GM19238 (cell line): ENCODE data around the gene C10orf67.
"Not testable (repeated sequence)": the region's sequence is repeated elsewhere in the genome, so short reads cannot be mapped to it uniquely, and the experiment has no call there.

Source experiments
- DNase-seq: peaks from one replicate; pipeline ENCODE4 v3.0.0; 2011; ENCODE audit warnings: low spot score; ENCODE audit not compliant: insufficient read length

Gene C10orf67

GRCh38 chr10:23344241-23344841, at the start of gene C10orf67:
TSS of gene C10orf67 (minus strand) at chr10:23344797. CDS start at chr10:23344774, 23 bp downstream.
- no peak for DNase-seq

- no peak for DNase-seq
Measured at GRCh38 chr10:23391821-23392220, 47.2 kb upstream of the C10orf67 start.

- DNase-seq, result no peak
Measured at GRCh38 chr10:23390809-23391208, 46.2 kb upstream of the C10orf67 start.

GRCh38 chr10:23390408-23390807, 45.8 kb upstream of the C10orf67 start:
- not testable (repeated sequence) for DNase-seq

- DNase-seq, result not testable (repeated sequence)
Measured at GRCh38 chr10:23387516-23387915, 42.9 kb upstream of the C10orf67 start.

GRCh38 chr10:23386052-23386451, 41.5 kb upstream of the C10orf67 start:
- no peak for DNase-seq

- DNase-seq, result no peak
Measured at GRCh38 chr10:23384364-23384763, 39.8 kb upstream of the C10orf67 start.

- DNase-seq, result no peak
Measured at GRCh38 chr10:23383637-23384036, 39.0 kb upstream of the C10orf67 start.

GRCh38 chr10:23381298-23382040, 36.9 kb upstream of the C10orf67 start:
- DNase-seq, result no peak

GRCh38 chr10:23379686-23380085, 35.1 kb upstream of the C10orf67 start:
- no peak for DNase-seq

- DNase-seq, result no peak
Measured at GRCh38 chr10:23376229-23376655, 31.6 kb upstream of the C10orf67 start.

GRCh38 chr10:23375366-23375765, 30.8 kb upstream of the C10orf67 start:
- no peak for DNase-seq

- no peak for DNase-seq
Measured at GRCh38 chr10:23373156-23373555, 28.6 kb upstream of the C10orf67 start.

- DNase-seq, result no peak
Measured at GRCh38 chr10:23371073-23371472, 26.5 kb upstream of the C10orf67 start.

GRCh38 chr10:23370106-23370505, 25.5 kb upstream of the C10orf67 start:
- DNase-seq, result no peak

- DNase-seq, result no peak
Measured at GRCh38 chr10:23368816-23369640, 24.4 kb upstream of the C10orf67 start.

- no peak for DNase-seq
Measured at GRCh38 chr10:23367896-23368595, 23.4 kb upstream of the C10orf67 start.

- not testable (repeated sequence) for DNase-seq
Measured at GRCh38 chr10:23365417-23366030, 20.9 kb upstream of the C10orf67 start.

- no peak for DNase-seq
Measured at GRCh38 chr10:23364378-23364777, 19.8 kb upstream of the C10orf67 start.

GRCh38 chr10:23363793-23364135, 19.2 kb upstream of the C10orf67 start:
- DNase-seq, result no peak
